ENCODE data around the gene GIPR.

DNA sequence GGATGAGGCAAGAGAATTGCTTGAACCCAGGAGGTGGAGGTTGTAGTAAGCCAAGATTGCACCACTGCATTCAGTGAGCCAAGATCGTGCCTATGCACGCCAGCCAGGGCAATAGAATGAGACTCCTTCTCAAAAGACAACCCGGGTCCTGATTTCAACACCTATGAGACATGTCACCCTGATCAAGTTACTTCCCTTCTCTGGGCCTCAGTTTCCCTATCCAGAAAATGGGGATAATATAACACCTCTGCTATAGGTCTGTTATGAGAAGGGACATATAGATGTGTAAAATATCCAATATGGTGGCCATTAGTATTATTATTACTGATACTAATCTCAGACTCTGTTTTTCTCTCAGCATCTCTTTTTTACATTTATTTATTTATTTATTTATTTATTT, 12.9 kb upstream of the GIPR start:
- TF ChIP-seq MXI1 (IDR thresholded peaks at IDR 0.05; ENCODE audit: low read depth, low read length) (no peak), EP300 (IDR thresholded peaks at IDR 0.05; ENCODE audit: borderline replicate concordance in 1 of 2, low read depth in 1 of 2, low read length in 1 of 2) (no peak), MEF2A (IDR thresholded peaks at IDR 0.05; ENCODE audit: borderline replicate concordance, low read depth) (no peak), USF2 (IDR thresholded peaks at IDR 0.05; ENCODE audit: borderline replicate concordance, low read depth, low read length) (no peak), TAF1 (IDR thresholded peaks at IDR 0.05; ENCODE audit: borderline replicate concordance, low read depth, low read length) (no peak), SMC3 (IDR thresholded peaks at IDR 0.05; ENCODE audit: low read depth, low read length) (no peak), FOSL2 (IDR thresholded peaks at IDR 0.05; ENCODE audit: borderline replicate concordance, low read depth) (no peak), MAX (IDR thresholded peaks at IDR 0.05; ENCODE audit: low read depth) (no peak), RCOR1 (IDR thresholded peaks at IDR 0.05; ENCODE audit: low read length) (no peak), POLR2AphosphoS5 (IDR thresholded peaks at IDR 0.05; ENCODE audit: low read depth, low read length) (no peak), PBX3 (IDR thresholded peaks at IDR 0.05) (no peak), YY1 (IDR thresholded peaks at IDR 0.05; ENCODE audit: low read depth) (no peak)
- TF ChIP-seq, protein P1, sequence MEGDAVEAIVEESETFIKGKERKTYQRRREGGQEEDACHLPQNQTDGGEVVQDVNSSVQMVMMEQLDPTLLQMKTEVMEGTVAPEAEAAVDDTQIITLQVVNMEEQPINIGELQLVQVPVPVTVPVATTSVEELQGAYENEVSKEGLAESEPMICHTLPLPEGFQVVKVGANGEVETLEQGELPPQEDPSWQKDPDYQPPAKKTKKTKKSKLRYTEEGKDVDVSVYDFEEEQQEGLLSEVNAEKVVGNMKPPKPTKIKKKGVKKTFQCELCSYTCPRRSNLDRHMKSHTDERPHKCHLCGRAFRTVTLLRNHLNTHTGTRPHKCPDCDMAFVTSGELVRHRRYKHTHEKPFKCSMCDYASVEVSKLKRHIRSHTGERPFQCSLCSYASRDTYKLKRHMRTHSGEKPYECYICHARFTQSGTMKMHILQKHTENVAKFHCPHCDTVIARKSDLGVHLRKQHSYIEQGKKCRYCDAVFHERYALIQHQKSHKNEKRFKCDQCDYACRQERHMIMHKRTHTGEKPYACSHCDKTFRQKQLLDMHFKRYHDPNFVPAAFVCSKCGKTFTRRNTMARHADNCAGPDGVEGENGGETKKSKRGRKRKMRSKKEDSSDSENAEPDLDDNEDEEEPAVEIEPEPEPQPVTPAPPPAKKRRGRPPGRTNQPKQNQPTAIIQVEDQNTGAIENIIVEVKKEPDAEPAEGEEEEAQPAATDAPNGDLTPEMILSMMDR (IDR thresholded peaks at IDR 0.05) = no peak
- TF ChIP-seq, protein P2, sequence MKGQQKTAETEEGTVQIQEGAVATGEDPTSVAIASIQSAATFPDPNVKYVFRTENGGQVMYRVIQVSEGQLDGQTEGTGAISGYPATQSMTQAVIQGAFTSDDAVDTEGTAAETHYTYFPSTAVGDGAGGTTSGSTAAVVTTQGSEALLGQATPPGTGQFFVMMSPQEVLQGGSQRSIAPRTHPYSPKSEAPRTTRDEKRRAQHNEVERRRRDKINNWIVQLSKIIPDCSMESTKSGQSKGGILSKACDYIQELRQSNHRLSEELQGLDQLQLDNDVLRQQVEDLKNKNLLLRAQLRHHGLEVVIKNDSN (IDR thresholded peaks at IDR 0.05; ENCODE audit: borderline replicate concordance, low read depth) = no peak
